HepG2 (cell line): Measurements from ENCODE around the gene SMAP1. TPM values are rescaled to one million over a fixed set of nuclear protein-coding genes. Genes with fewer than 3 reads are reported as not detected.

Experiments
- ELK4 ChIP-seq: sonication (generic); formaldehyde crosslinking; IDR thresholded peaks from 2 replicates; pipeline ENCODE4 v1.9.0; 2021; ENCODE audit warnings: missing genetic modification reagents, borderline replicate concordance
- FOXK2 ChIP-seq: fragments of 450-650 bp; IDR thresholded peaks from 2 replicates; pipeline ENCODE4 v1.6.1; 2016
- ISL2 ChIP-seq: sonication (generic); formaldehyde crosslinking; IDR thresholded peaks from 2 replicates; pipeline ENCODE4 v1.5.0; 2020; ENCODE audit warnings: missing genetic modification reagents
- MED1 ChIP-seq: sonication (generic); formaldehyde crosslinking; IDR thresholded peaks from 2 replicates; pipeline ENCODE4 v1.4.0; 2020; ENCODE audit warnings: missing genetic modification reagents
- ONECUT2 ChIP-seq: sonication (generic); formaldehyde crosslinking; IDR thresholded peaks from 2 replicates; pipeline ENCODE4 v1.4.0; 2020; ENCODE audit warnings: missing genetic modification reagents
- PCBP2 ChIP-seq: fragments of 200-400 bp; formaldehyde crosslinking; optimal IDR thresholded peaks from 2 replicates; pipeline ENCODE3; 2018; ENCODE audit warnings: low read length, low read depth; ENCODE audit not compliant: poor library complexity, severe bottlenecking
- PHF5A ChIP-seq: IDR thresholded peaks from one replicate; pipeline ENCODE4 v1.6.1; 2018; ENCODE audit warnings: low read depth, missing genetic modification reagents; ENCODE audit not compliant: unreplicated experiment
- RBM22 ChIP-seq: fragments of 200-400 bp; formaldehyde crosslinking; optimal IDR thresholded peaks from 2 replicates; pipeline ENCODE3; 2017; ENCODE audit warnings: mild to moderate bottlenecking, low read length, moderate library complexity
- SALL2 ChIP-seq: sonication (generic); formaldehyde crosslinking; IDR thresholded peaks from 2 replicates; pipeline ENCODE4 v1.8.1; 2023; ENCODE audit warnings: mild to moderate bottlenecking, missing genetic modification reagents, inconsistent platforms
- ZC3H13 ChIP-seq: sonication (generic); formaldehyde crosslinking; IDR thresholded peaks from 2 replicates; pipeline ENCODE4 v1.8.1; 2023; ENCODE audit warnings: mild to moderate bottlenecking, missing genetic modification reagents, moderate library complexity
- ZFP62 ChIP-seq: sonication (generic); formaldehyde crosslinking; IDR thresholded peaks from 2 replicates; pipeline ENCODE4 v1.4.0; 2020; ENCODE audit warnings: missing genetic modification reagents
- ZNF101 ChIP-seq: sonication (generic); formaldehyde crosslinking; IDR thresholded peaks from 2 replicates; pipeline ENCODE4 v1.4.0; 2020; ENCODE audit warnings: mild to moderate bottlenecking, low read depth, missing genetic modification reagents, borderline replicate concordance
- ZNF292 ChIP-seq: sonication (generic); formaldehyde crosslinking; IDR thresholded peaks from 2 replicates; pipeline ENCODE4 v1.8.1; 2022; ENCODE audit warnings: mild to moderate bottlenecking, low read depth, missing genetic modification reagents, borderline replicate concordance
- ZNF335 ChIP-seq: sonication (generic); formaldehyde crosslinking; IDR thresholded peaks from 2 replicates; pipeline ENCODE4 v1.4.0; 2020; ENCODE audit warnings: missing genetic modification reagents
- ZNF430 ChIP-seq: sonication (generic); formaldehyde crosslinking; IDR thresholded peaks from 2 replicates; pipeline ENCODE4 v1.9.0; 2021; ENCODE audit warnings: mild to moderate bottlenecking, missing genetic modification reagents
- ZNF501 ChIP-seq: sonication (generic); formaldehyde crosslinking; IDR thresholded peaks from 2 replicates; pipeline ENCODE4 v1.5.1; 2020; ENCODE audit warnings: mild to moderate bottlenecking, moderate library complexity, missing genetic modification reagents
- ZNF556 ChIP-seq: sonication (generic); formaldehyde crosslinking; IDR thresholded peaks from 2 replicates; pipeline ENCODE4 v1.4.0; 2020; ENCODE audit warnings: mild to moderate bottlenecking, missing genetic modification reagents, borderline replicate concordance
- ZNF598 ChIP-seq: sonication (generic); formaldehyde crosslinking; IDR thresholded peaks from 2 replicates; pipeline ENCODE4 v1.5.1; 2020; ENCODE audit warnings: mild to moderate bottlenecking, missing genetic modification reagents, borderline replicate concordance
- ZNF878 ChIP-seq: sonication (generic); formaldehyde crosslinking; IDR thresholded peaks from 2 replicates; pipeline ENCODE4 v1.8.1; 2023; ENCODE audit warnings: mild to moderate bottlenecking, missing genetic modification reagents, moderate library complexity
- ZNF883 ChIP-seq: sonication (generic); formaldehyde crosslinking; IDR thresholded peaks from 2 replicates; pipeline ENCODE4 v1.5.1; 2020; ENCODE audit warnings: mild to moderate bottlenecking, missing genetic modification reagents; ENCODE audit errors: not compliant biosample characterization
- polyA plus RNA-seq, 8 experiments: library from polyadenylated mRNA; depleted of rRNA in 3 of 8; stranded (reverse) in 7 of 8; unstranded in 1 of 8; fragments of >200 nt; fragmentation: Illumina TruSeq in 4 of 8; extraction: Trizol in 4 of 8; gene quantifications; 2 replicates each; pipeline versions ENCODE4 v1.2.1 to v1.2.3, GENCODE V29; 2011 to 2016; ENCODE audit warnings: low read depth in 4 of 8, missing spikeins in 1 of 8, mixed read lengths in 1 of 8; ENCODE audit not compliant: insufficient read depth in 1 of 8
- total RNA-seq, 5 experiments: library from RNA; depleted of rRNA; stranded (reverse); fragments of >200 nt; fragmentation: Illumina TruSeq; extraction: Trizol; gene quantifications; 2 replicates each; pipeline ENCODE4 v1.2.3, GENCODE V29; 2016; ENCODE audit warnings: low read depth in 1 of 5
- TF ChIP-seq, protein P1 (sequence below): IDR thresholded peaks from 2 replicates; pipeline ENCODE4 v1.6.1; 2016
- TF ChIP-seq, protein P2 (sequence below): sonication (generic); formaldehyde crosslinking; IDR thresholded peaks from 2 replicates; pipeline ENCODE4 v1.5.1; 2020; ENCODE audit warnings: mild to moderate bottlenecking, missing genetic modification reagents, borderline replicate concordance
- TF ChIP-seq, protein P3 (sequence below): sonication (generic); formaldehyde crosslinking; IDR thresholded peaks from 2 replicates; pipeline ENCODE4 v1.8.1; 2022; ENCODE audit warnings: mild to moderate bottlenecking, missing genetic modification reagents
- TF ChIP-seq, protein P4 (sequence below): sonication (generic); formaldehyde crosslinking; IDR thresholded peaks from 2 replicates; pipeline ENCODE4 v1.4.0; 2020; ENCODE audit warnings: missing genetic modification reagents

Gene SMAP1
- total and polyA plus RNA-seq, 2 of the 13 experiments (the other 11 are each of a cell fraction or from before 2014, with no cell fraction given), result 13.4 to 17.8 TPM

GRCh38 chr6:70667711-70668498 lies at the start of gene SMAP1 (continued):
- TF ChIP-seq PCBP2 (no peak), ZNF335 (CRISPR knock-in tag) (no peak), RBM22 (no peak), ELK4 (no peak), ZNF501 (CRISPR knock-in tag) (peak; percentile 85), ZC3H13 (CRISPR knock-in tag) (peak; percentile 82; the same call in 1 of the 2 replicates), ZNF430 (CRISPR knock-in tag) (peak; percentile 51), MED1 (peak; percentile 7; the same call in 1 of the 2 replicates), ZNF292 (CRISPR knock-in tag) (no peak; the same call in 1 of the 2 replicates), ONECUT2 (no peak), ZNF101 (CRISPR knock-in tag) (no peak), ZFP62 (CRISPR knock-in tag) (no peak), ZNF598 (peak; percentile 34; the same call in 1 of the 2 replicates), ZNF556 (CRISPR knock-in tag) (peak; percentile 77), PHF5A (CRISPR knock-in tag) (no peak), ZNF878 (no peak), ISL2 (CRISPR knock-in tag) (peak; percentile 48; the same call in 1 of the 2 replicates), SALL2 (CRISPR knock-in tag) (peak; percentile 70), ZNF883 (CRISPR knock-in tag) (peak; percentile 66), FOXK2 (no peak)
- TF ChIP-seq, protein P1, sequence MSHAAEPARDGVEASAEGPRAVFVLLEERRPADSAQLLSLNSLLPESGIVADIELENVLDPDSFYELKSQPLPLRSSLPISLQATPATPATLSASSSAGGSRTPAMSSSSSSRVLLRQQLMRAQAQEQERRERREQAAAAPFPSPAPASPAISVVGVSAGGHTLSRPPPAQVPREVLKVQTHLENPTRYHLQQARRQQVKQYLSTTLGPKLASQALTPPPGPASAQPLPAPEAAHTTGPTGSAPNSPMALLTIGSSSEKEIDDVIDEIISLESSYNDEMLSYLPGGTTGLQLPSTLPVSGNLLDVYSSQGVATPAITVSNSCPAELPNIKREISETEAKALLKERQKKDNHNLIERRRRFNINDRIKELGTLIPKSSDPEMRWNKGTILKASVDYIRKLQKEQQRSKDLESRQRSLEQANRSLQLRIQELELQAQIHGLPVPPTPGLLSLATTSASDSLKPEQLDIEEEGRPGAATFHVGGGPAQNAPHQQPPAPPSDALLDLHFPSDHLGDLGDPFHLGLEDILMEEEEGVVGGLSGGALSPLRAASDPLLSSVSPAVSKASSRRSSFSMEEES (CRISPR knock-in tag), result no peak
- TF ChIP-seq, protein P2, sequence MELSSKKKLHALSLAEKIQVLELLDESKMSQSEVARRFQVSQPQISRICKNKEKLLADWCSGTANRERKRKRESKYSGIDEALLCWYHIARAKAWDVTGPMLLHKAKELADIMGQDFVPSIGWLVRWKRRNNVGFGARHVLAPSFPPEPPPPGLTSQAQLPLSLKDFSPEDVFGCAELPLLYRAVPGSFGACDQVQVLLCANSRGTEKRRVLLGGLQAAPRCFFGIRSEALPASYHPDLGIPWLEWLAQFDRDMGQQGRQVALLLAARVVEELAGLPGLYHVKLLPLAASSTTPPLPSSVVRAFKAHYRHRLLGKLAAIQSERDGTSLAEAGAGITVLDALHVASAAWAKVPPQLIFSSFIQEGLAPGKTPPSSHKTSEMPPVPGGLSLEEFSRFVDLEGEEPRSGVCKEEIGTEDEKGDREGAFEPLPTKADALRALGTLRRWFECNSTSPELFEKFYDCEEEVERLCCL (CRISPR knock-in tag), result no peak
- TF ChIP-seq, protein P3, sequence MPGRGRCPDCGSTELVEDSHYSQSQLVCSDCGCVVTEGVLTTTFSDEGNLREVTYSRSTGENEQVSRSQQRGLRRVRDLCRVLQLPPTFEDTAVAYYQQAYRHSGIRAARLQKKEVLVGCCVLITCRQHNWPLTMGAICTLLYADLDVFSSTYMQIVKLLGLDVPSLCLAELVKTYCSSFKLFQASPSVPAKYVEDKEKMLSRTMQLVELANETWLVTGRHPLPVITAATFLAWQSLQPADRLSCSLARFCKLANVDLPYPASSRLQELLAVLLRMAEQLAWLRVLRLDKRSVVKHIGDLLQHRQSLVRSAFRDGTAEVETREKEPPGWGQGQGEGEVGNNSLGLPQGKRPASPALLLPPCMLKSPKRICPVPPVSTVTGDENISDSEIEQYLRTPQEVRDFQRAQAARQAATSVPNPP (CRISPR knock-in tag), result peak; percentile 85; the same call in 1 of the 2 replicates
- TF ChIP-seq, protein P4, sequence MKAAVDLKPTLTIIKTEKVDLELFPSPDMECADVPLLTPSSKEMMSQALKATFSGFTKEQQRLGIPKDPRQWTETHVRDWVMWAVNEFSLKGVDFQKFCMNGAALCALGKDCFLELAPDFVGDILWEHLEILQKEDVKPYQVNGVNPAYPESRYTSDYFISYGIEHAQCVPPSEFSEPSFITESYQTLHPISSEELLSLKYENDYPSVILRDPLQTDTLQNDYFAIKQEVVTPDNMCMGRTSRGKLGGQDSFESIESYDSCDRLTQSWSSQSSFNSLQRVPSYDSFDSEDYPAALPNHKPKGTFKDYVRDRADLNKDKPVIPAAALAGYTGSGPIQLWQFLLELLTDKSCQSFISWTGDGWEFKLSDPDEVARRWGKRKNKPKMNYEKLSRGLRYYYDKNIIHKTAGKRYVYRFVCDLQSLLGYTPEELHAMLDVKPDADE (CRISPR knock-in tag), result 0 out of 2 replicates have a peak, but pooled peaks have one; percentile 49
